TTC549 (cell line): ENCODE measurements around the gene MISP3.

Experiments
- FAIRE-seq: peaks from 2 replicates; lab custom pipeline; 2012; peaks lifted over from hg19 to GRCh38; lab: Jason Lieb, UNC

Gene MISP3

DNA sequence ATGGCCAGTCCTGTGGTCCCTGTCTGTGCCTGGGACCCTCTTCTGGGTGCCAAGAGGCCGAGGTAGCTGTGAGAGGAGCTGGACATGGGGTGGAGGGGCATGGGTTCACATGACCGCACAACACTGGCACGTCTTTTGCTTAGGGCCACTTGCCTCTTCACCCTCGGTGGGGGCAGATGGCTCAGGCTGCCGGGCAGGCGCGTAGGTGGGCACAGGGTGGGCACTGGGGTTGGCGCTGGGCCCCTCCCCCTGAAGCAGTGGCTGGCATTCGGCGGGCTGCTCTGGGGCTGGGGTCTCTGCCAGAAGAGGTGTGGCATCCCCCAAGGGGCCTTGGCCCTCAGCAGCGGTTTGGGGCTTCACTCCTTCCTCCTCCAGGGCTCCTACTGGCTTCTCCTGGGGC is 19.1 kb upstream of the MISP3 start:
- FAIRE-seq: no peak

DNA sequence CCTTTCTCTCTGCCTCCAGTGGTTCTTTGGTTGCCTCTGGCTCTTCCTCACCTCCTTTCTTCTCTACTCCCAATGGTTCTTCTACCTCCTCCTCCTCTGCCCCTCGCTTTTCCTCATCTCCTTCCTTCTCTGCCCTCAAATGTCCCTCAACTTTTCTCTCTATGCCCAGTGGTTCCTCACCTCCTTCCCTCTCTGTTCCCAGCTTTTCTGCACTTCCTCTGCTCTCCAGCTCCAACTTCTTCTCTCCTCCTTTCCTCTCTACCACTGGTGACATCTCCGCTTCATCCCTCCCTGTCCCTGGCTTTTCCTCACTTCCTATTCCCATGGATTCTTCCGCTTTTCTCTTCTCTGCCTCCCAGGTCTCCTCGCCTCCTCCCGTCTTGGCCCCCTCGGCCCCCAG is 18.5 kb upstream of the MISP3 start:
- FAIRE-seq: no peak

GRCh38 chr19:14054721-14055120 is 17.9 kb upstream of the MISP3 start:
- no peak for FAIRE-seq

- no peak for FAIRE-seq
Measured at GRCh38 chr19:14055396-14055795, 17.2 kb upstream of the MISP3 start.

- FAIRE-seq: no peak
Measured at GRCh38 chr19:14056069-14056666, 16.4 kb upstream of the MISP3 start.

DNA sequence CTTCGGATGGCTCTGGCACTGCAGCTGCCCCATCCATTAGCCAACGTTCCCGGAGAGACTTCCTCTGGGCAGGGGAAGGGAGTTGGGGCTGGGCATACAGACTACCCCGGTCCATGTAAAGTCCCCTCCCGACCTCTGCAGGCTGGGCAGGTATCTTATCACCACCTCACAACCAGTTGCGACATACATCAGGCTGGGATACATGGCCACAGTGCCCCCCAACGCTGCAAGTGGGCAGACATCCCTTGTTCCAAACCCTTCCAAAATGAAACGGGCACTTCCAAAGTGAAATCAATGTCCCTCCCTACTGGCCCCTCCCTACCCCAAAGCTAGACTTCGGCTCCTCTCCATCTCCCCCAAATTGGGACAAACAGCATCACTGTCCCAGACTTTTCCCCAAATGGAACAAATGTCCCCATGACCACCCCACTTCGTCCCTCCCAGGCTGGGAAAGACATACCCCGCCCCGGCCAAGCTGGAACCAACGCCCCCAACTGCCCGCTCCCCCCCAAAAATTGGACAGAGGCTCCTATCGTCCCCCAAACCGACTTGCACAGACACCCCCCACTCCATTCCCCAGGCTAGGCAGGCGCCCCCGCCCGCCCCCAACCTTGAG is 15.7 kb upstream of the MISP3 start:
- FAIRE-seq: no peak

DNA sequence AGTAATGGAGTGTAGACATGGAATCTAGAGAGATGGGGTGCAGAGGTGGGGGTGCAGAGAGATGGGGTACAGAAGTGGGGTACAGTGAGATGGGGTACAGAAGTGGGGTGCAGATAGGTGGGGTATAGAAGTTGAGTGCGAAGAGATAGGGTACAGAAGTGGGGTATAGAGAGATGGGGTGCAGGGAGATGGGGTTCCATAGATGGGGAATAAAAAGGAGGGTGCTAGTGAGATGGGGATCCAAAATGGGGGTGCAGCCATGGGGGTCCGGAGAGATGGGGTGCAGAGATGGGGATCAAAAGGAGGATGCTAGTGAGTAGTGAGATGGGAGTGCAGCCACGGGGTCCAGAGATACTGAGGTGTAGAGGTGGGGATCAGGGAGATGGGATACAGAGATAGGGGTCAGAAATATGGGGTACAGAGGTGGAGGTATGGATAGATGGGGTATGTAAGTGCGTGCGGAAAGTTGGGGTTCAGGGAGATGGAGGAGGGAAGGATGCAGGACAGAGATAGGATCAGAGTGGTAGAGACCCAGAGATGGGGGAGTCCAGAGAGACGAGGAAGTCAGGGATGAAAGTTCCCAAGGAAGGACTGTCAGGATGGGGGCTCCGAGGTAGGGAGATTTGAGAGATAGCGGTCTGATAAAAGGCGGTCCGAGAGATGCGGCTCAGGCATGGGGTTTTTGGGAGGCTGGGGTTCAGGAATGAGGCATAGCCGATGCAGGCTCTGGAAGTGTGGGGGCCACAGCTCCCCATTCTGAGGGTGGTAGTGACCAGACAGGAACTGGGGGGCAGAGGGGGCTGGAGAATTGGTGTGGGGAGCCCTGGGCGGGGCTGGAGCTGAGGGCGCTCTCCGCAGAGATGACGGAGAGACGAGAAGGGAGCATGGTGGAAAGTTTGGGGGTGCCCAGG is 14.1 kb upstream of the MISP3 start:
- FAIRE-seq: no peak

DNA sequence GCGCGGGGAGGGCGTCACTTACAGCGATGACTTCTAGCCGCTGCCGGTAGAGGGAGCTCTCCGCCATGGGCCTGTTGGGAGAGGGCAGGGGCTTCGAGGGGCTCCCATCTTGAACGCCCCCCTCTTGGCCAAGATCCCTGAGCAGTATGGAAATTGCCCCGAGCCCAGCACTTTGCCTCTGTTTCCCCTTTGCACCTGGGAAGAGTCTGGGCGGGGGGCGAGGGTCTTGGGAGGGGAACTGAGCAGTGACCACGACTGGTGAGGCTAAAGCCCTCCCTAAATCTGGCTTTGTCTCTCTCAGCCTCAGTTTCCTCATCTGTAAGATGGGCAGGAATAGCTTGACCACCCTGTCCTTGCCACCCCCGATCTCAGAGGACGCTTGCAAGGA is 13.5 kb upstream of the MISP3 start:
- no peak for FAIRE-seq

DNA sequence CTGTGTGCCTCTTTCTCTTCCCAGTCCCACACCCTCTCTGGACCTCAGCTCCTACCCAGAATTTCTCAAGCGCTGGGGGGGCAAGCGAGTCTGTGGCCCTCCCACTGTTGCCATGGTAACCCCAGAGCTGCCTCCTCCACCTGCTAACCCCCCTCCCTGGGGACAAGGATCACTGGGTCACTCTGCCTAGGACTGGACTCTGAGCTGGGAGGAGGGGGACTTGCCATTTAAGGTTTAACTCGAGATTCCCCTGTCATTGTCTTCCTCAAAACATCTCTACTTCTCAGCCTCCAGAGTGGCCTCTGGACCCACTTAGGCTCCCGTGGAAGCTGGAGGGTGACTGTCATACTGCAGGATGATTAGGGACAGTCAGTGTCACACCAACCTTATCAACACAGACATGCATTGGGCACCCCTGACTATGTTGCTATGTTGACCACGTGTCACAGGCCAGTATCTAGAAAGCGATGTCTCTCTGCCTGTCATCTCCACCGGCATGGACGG is 12.9 kb upstream of the MISP3 start:
- FAIRE-seq: no peak

DNA sequence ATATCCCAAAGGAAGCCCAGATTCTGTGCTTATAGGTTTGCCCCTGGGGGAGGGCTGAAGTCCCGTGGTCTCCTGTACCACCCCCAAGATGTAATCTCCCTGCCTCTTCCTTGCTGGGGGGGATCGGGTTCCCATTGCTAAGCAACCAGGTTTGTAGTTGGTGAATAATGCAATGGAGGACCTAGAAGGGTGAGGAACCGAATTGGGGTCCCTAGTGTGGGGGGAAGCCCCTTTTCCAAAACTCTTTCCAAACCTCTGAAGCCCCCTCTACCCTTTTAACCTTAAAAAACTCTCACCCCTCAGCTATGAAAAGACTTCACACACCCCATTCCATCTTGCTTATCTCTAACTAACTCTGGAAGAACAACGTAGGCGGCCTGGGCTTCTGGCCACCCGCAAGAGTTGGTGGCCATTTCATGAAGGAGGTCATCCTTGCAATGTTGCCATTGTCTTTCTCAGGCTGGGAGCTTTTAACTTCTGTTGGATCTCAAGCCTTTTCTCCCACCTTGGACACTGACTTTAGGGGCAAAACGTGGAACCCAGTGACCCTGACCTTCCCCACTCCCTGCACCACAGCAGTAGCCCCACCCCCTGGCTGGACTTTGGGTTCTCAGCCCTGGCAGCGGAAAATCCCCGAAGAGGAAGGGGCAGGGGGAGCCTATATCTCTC is 11.4 kb upstream of the MISP3 start:
- no peak for FAIRE-seq

DNA sequence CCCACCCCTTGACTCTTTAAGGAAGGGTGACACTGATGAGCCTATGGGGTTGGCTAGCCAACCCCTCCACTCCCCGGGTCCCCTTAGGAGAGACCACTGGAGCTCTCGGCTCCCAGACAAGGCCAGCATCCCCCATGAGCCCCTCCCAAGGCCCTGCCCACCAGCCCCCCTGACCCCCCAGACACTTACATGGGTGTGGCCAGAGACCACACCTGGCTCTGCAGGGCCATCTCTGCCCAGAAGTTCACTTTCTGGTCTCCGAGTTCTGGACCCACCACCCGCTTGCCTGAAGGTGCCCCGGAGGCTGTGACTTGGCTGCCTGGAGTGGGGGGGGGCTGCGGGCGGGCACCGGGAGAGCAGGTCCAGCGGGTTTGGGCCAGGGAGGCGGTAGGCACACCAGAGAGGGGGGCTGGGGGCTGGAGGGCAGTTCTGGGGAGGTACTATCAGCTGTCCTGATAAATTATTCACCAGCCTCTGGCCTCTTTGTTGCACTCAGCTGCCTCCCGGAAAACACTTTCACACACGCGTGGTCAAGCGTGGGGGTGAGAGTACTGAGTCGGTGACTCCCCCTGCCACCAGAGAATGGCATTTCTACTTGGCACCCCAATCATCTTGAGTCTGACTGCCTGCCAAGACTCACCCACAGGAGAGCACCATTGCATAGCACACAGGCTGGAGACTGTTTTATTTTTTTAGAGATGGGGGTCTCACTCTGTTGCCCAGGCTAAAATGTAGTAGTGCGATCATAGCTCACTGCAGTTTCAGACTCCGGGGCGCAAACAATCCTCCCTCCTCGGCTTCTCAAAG is 10.6 kb upstream of the MISP3 start, which contains the start of gene PALM3:
TSS of gene PALM3 (minus strand) at position 326 of the 807 bp plus-strand sequence. CDS start at position 230, 96 bp downstream.
- no peak for FAIRE-seq

GRCh38 chr19:14062558-14062855 is 10.1 kb upstream of the MISP3 start:
- FAIRE-seq: no peak

- FAIRE-seq: no peak
Measured at GRCh38 chr19:14063105-14063504, 9.5 kb upstream of the MISP3 start.

DNA sequence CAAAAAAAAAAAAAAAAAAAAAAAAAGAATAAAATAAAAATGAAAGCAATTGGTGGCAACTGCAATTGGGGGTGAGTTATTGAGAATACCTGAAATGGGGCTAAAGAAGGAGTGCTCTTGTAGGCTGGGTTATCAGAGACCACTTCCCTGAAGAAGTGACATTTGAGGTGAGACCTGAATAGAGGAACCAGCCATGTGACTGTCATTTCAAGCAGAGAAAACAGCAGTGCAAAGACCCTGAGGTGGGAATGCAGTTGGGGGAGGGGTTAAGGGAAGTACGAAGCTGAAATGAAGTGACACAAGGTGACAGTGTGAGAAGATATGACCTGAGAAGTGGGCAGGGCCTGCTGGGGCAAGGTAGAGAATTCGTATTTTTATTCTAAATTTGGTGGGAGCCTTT is 6.5 kb upstream of the MISP3 start:
- no peak for FAIRE-seq

GRCh38 chr19:14070268-14071050 is 2.1 kb upstream of the MISP3 start:
- FAIRE-seq: no peak

DNA sequence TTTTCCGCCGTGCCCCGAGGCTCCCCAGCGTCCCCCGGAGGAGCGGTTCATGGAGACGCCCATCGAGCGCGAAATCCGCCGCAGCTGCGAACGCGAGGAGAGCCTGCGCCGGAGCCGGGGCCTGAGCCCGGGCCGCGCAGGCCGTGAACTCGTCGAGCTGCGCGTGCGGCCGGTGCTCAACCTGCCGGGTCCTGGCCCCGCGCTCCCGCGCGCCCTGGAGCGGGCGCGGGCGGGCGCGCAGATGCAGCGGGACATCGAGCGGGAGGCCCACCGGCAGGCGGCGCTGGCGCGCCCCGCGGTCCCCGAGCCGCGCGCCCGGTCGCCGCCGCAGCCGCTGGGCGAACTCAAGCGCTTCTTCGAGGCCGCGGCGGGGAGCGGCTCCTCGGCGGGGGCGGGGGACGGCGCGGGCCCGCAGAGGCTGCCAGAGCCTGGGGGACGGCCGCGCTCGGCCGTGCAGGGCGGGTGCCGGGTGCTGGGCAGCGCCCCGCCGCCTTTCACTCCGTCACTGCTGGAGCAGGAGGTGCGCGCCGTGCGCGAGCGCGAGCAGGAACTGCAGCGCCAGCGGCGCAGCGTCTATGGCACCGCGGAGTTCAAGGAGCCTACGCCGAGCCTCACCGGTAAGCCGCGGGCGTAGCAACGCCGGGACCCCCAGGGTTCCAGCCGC is 807 bp downstream of the MISP3 start:
- FAIRE-seq: no peak

GRCh38 chr19:14073925-14074838 is 1.6 kb downstream of the MISP3 start:
- FAIRE-seq: no peak

DNA sequence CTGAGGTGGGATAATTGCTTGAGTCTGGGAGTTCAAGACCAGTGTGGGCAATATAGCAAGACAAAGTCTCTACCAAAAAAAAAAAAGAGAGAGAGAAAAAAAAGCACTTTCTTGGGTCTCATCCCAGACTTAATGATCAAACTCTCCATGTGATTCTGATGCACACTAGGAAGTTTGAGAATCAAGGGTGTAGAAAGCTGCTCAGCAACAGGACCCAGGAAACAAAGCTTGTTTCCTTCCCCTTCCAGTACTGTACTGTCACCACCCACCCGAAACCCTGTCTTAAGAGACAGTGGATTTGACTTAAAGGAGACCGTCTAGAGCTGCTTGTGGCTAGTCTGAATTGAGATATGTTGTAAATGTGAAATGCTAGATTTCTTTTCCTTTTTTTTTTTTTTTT is 5.8 kb downstream of the MISP3 start:
- FAIRE-seq: no peak
